Fibroblast of lung (primary cell): ENCODE data around the gene XPNPEP2. TPM values are rescaled to one million over a fixed set of nuclear protein-coding genes. Genes with fewer than 3 reads are reported as not detected.
"Not testable (repeated sequence)": the region's sequence is repeated elsewhere in the genome, so short reads cannot be mapped to it uniquely, and the experiment has no call there.

Experiments
- DNase-seq, 2 donors: peaks; one replicate each; pipeline versions ENCODE4 v3.0.0 to v3.0.0-alpha.2; 2010; ENCODE audit warnings: low read depth in 2 of 2
- H2AFZ ChIP-seq: 2 replicates; pipeline ENCODE4 v1.5.1; 2012; ENCODE audit warnings: low read length, control low read depth, inconsistent platforms
- H3K27ac ChIP-seq: 2 replicates; pipeline ENCODE4 v1.5.1; 2011; ENCODE audit warnings: low read length, control low read depth; ENCODE audit not compliant: insufficient read depth
- H3K27me3 ChIP-seq: 2 replicates; pipeline ENCODE4 v1.5.1; 2011; ENCODE audit warnings: mild to moderate bottlenecking, low read length; ENCODE audit not compliant: control insufficient read depth, insufficient read depth
- H3K36me3 ChIP-seq: 2 replicates; pipeline ENCODE4 v1.5.1; 2011; ENCODE audit warnings: low read length; ENCODE audit not compliant: control insufficient read depth, insufficient read depth
- H3K4me1 ChIP-seq: 2 replicates; pipeline ENCODE4 v1.5.1; 2011; ENCODE audit warnings: low read length; ENCODE audit not compliant: control insufficient read depth, insufficient read depth; ENCODE audit errors: extremely low read depth
- H3K4me2 ChIP-seq: 2 replicates; pipeline ENCODE4 v1.5.1; 2011; ENCODE audit warnings: low read length, control low read depth; ENCODE audit not compliant: insufficient read depth; ENCODE audit errors: extremely low read depth
- H3K4me3 ChIP-seq, 4 experiments: fragments of 200-600 bp in 1 of 4; sonication (generic) in 1 of 4; replicated peaks in 1 of 4; 2 replicates each; pipeline ENCODE4 v1.5.1; 2011 to 2016; ENCODE audit warnings: low read length in 4 of 4, low read depth in 3 of 4, mild to moderate bottlenecking in 3 of 4, control low read depth in 2 of 4, inconsistent platforms in 1 of 4, mixed read lengths in 1 of 4; ENCODE audit not compliant: insufficient read depth in 1 of 4; ENCODE audit errors: control extremely low read depth in 1 of 4
- H3K79me2 ChIP-seq: 2 replicates; pipeline ENCODE4 v1.5.1; 2012; ENCODE audit warnings: mild to moderate bottlenecking, low read length, inconsistent platforms; ENCODE audit not compliant: control insufficient read depth, insufficient read depth
- H3K9ac ChIP-seq: 2 replicates; pipeline ENCODE4 v1.5.1; 2011; ENCODE audit warnings: mild to moderate bottlenecking, low read length, control low read depth; ENCODE audit not compliant: insufficient read depth
- H3K9me3 ChIP-seq: 2 replicates; pipeline ENCODE4 v1.5.1; 2012; ENCODE audit warnings: low read depth, low read length; ENCODE audit not compliant: control insufficient read depth, insufficient read depth
- H4K20me1 ChIP-seq: 2 replicates; pipeline ENCODE4 v1.5.1; 2011; ENCODE audit warnings: low read length; ENCODE audit not compliant: control insufficient read depth, insufficient read depth; ENCODE audit errors: extremely low read depth
- EZH2 ChIP-seq: IDR thresholded peaks from 2 replicates; pipeline ENCODE4 v1.5.1; 2012; ENCODE audit warnings: low read length, control low read depth, mild to moderate bottlenecking; ENCODE audit errors: missing control alignments
- polyA plus RNA-seq, 2 donors: library from polyadenylated mRNA; depleted of rRNA in 1 of 2; stranded (reverse) in 1 of 2; unstranded in 1 of 2; fragments of >200 nt; gene quantifications; 2 replicates each; pipeline ENCODE4 v1.2.1, GENCODE V29; 2011 to 2012; ENCODE audit warnings: missing spikeins in 1 of 2
- total RNA-seq: library from RNA; depleted of rRNA; stranded (reverse); fragments of >200 nt; gene quantifications from 2 replicates; pipeline ENCODE4 v1.2.1, GENCODE V29; 2014
- TF ChIP-seq, protein P1 (sequence below), 2 donors: IDR thresholded peaks in 1 of 2; conservative IDR thresholded peaks in 1 of 2; 1 replicate in 1 of 2; 2 replicates in 1 of 2; pipeline ENCODE4 v1.5.1; 2011 to 2012; ENCODE audit warnings: low read length in 2 of 2, control low read depth in 1 of 2, inconsistent platforms in 1 of 2, low read depth in 1 of 2, mild to moderate bottlenecking in 1 of 2

Gene XPNPEP2
- total and polyA plus RNA-seq, 2 donors (not counting 1 experiment from before 2014, with no cell fraction given) = 0.16 to 0.17 TPM

DNA sequence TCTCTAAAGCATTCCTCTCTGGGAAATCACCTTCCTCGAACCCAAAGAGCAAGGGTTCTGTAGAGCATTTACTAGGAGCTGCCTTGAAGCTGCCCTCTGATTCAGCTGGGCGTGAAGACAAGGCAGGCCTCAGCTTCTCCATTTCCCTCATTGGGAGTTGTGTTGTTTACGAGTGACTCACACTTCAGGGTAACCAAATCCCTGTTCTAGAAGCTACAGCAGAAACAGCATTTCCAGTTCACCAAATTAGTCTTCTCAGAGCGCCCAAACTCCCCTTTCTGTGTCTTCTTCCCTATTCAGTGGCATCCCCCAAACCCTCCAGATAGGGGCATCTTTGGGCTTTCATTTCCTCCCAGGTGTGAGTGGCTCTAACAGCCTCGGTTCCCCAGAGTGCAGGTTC lies 863 bp upstream of the XPNPEP2 start:
- Histone ChIP-seq H3K4me1 (peaks cover 3% of the 10 kb centered on the region), H3K4me3 (no peak overlapping the region), H3K79me2 (no peaks in the 10 kb centered on the region), H4K20me1 (no peaks in the 10 kb centered on the region), H3K9ac (no peak overlapping the region), H3K36me3 (no peaks in the 10 kb centered on the region), H3K27ac (no peak overlapping the region), H3K9me3 (no peaks in the 10 kb centered on the region), H3K27me3 (no peaks in the 10 kb centered on the region), H2AFZ (no peak overlapping the region), H3K4me2 (no peak overlapping the region)
- DNase-seq = peak; percentile 54 to 70
- TF ChIP-seq EZH2 = no peak
- TF ChIP-seq, protein P1, sequence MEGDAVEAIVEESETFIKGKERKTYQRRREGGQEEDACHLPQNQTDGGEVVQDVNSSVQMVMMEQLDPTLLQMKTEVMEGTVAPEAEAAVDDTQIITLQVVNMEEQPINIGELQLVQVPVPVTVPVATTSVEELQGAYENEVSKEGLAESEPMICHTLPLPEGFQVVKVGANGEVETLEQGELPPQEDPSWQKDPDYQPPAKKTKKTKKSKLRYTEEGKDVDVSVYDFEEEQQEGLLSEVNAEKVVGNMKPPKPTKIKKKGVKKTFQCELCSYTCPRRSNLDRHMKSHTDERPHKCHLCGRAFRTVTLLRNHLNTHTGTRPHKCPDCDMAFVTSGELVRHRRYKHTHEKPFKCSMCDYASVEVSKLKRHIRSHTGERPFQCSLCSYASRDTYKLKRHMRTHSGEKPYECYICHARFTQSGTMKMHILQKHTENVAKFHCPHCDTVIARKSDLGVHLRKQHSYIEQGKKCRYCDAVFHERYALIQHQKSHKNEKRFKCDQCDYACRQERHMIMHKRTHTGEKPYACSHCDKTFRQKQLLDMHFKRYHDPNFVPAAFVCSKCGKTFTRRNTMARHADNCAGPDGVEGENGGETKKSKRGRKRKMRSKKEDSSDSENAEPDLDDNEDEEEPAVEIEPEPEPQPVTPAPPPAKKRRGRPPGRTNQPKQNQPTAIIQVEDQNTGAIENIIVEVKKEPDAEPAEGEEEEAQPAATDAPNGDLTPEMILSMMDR (conservative IDR thresholded peaks at IDR 0.05 in 1 of 2, IDR thresholded peaks at IDR 0.05 in 1 of 2; ENCODE audit: low read depth in 1 of 2, low read length in 2 of 2) = no peak

DNA sequence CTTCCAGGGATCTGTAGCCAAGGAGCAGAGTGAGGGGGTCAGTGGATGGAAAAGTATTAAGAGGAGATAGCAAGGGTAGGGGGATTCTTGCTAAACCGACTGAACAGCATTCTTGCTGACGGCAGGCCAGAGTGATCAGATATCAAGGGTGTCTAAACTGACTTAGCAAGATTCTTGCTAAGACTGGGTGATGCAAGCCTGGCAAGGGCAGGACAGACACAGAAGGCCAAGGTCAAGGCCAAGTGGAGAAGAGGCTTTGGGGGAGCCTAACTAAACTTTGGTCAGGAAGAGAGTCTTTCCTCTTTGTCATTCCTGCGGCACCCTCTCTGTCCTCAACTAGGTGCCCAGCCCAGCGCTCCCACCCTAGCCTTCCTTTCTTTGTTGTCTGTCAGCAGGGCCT lies 799 bp downstream of the XPNPEP2 start:
- Histone ChIP-seq H3K27ac (no peak overlapping the region), H2AFZ (no peak overlapping the region), H3K79me2 (no peaks in the 10 kb centered on the region), H3K9ac (no peak overlapping the region), H4K20me1 (no peaks in the 10 kb centered on the region), H3K4me2 (no peak overlapping the region), H3K27me3 (no peaks in the 10 kb centered on the region), H3K36me3 (no peaks in the 10 kb centered on the region), H3K4me3 (no peak overlapping the region), H3K4me1 (peaks cover 3% of the 10 kb centered on the region), H3K9me3 (no peaks in the 10 kb centered on the region)
- no peak for TF ChIP-seq EZH2
- TF ChIP-seq, protein P1 (conservative IDR thresholded peaks at IDR 0.05 in 1 of 2, IDR thresholded peaks at IDR 0.05 in 1 of 2; ENCODE audit: low read depth in 1 of 2, low read length in 2 of 2) = no peak
- no peak for DNase-seq

DNA sequence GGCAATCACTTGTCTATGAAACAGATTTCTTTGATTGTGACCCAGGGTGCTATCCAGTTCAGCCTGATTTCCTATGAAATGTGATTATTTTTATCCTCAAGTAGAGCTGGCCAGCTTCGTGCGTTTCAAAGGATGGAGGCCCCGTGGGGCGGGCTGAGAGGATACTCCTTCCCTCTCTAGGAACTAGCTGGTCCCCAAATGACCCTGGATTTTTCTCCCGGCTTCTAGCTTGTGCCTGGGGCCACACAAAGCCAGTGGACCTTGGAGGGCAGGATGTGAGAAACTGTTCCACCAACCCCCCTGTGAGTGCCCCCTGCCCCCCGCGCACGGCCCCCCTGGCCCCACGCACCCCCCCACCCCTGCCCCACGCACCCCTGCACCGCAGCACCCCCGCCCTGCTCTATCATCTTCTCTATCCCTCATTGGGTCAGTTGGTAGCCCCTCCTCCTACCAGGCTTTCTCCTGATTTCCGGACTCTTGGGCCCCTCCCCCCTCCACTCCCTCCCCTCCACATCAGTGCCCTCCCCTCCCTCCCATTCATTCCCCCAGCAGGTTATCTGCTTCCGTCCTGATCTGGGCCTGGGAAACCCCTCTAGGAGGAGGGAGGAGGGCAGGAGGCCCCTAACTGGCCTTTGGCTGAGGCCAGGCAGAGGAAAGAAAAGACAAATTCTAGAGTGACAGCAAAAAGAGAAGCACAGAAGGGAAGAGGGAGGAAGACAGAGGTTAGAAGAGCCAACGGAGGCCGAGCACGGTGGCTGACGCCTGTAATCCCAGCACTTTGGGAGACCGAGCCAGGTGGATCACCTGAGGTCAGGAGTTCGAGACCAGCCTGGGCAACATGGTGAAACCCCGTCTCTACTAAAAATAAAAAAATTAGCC lies 3.3 kb downstream of the XPNPEP2 start:
- Histone ChIP-seq H3K9me3 (no peaks in the 10 kb centered on the region), H3K79me2 (no peaks in the 10 kb centered on the region), H3K4me2 (no peak overlapping the region), H3K36me3 (no peaks in the 10 kb centered on the region), H3K4me1 (peaks cover 3% of the 10 kb centered on the region), H3K27me3 (no peaks in the 10 kb centered on the region), H3K27ac (no peak overlapping the region), H2AFZ (no peak overlapping the region), H3K9ac (no peak overlapping the region), H3K4me3 (no peak overlapping the region), H4K20me1 (no peaks in the 10 kb centered on the region)
- DNase-seq = no peak
- TF ChIP-seq, protein P1 (conservative IDR thresholded peaks at IDR 0.05 in 1 of 2, IDR thresholded peaks at IDR 0.05 in 1 of 2; ENCODE audit: low read depth in 1 of 2, low read length in 2 of 2) = no peak
- TF ChIP-seq EZH2 = no peak

DNA sequence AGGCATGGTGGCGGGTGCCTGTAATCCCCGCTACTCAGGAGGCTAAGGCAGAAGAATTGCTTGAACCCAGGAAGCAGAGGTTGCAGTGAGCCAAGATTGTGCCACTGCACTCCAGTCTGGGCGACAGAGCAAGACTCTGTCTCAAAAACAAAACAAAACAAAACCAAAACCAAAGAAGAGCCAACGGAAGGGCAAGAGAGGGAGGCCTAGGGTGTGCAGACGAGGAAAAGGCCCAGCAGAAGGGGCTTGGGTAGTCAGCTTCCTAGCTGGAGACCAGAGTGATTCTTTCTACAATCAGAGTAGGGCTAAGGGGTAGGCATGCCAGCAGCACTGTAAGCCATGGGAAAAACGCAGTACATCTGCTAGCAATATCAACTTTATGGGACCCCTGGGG lies 4.0 kb downstream of the XPNPEP2 start:
- not testable (repeated sequence) for H3K4me2 ChIP-seq, DNase-seq, H3K27ac ChIP-seq, H3K27me3 ChIP-seq, H3K4me1 ChIP-seq, H3K9me3 ChIP-seq, H2AFZ ChIP-seq, H3K4me3 ChIP-seq, H3K36me3 ChIP-seq, H3K79me2 ChIP-seq, H3K9ac ChIP-seq, H4K20me1 ChIP-seq
